Measurements from ENCODE around the gene TMEM53. TPM values are rescaled to one million over a fixed set of nuclear protein-coding genes. Genes with fewer than 3 reads are reported as not detected.

TMEM53 gene
- total and polyA plus RNA-seq, 2 of the 8 experiments (the other 6 are each of a cell fraction or from before 2014, with no cell fraction given): 6.7 to 27.9 TPM

GRCh38 chr1:44679468-44679867 lies 5.2 kb upstream of the TMEM53 start:
- Histone ChIP-seq H3K4me1 (replicated peaks in 1 of 4; ENCODE audit: control insufficient read depth in 3 of 4, insufficient read depth in 4 of 4, low read length in 3 of 4) (peaks cover 5 to 14% (median 10%) of the 10 kb centered on the region in 4 experiments; a peak in 5 of 7 replicates), H3K23ac (ENCODE audit: insufficient read length) (no peak overlapping the region), H3K23me2 (ENCODE audit: low read depth, low read length) (peaks cover 6% of the 10 kb centered on the region), H2BK5ac (ENCODE audit: low read depth, low read length) (no peak overlapping the region; the same call in 1 of the 2 replicates), H3K4me3 (ENCODE audit: extremely low read depth in 1 of 4, insufficient read depth in 2 of 4, low read depth in 3 of 4, low read length in 4 of 4) (no peak overlapping the region), H4K5ac (ENCODE audit: insufficient read length, low read depth, low read length) (no peak overlapping the region), H2AK5ac (ENCODE audit: low read depth, low read length) (no peak overlapping the region), H2BK20ac (ENCODE audit: low read length) (no peak overlapping the region), H3K18ac (ENCODE audit: extremely low read depth, low read length) (no peak overlapping the region), H3K79me1 (ENCODE audit: low read depth, low read length) (no peaks in the 10 kb centered on the region), H3K56ac (replicated peaks; ENCODE audit: insufficient read length, low read depth, low read length) (no peak overlapping the region), H4K8ac (ENCODE audit: extremely low read depth, insufficient read depth, low read length) (no peak overlapping the region), H2BK15ac (ENCODE audit: low read length) (0 out of 2 replicates have a peak overlapping the region, but pooled peaks have one; percentile 21), H3K4ac (replicated peaks; ENCODE audit: insufficient read length, low read depth, low read length) (no peak overlapping the region), H2BK120ac (replicated peaks; ENCODE audit: low read depth, low read length) (no peak overlapping the region), H4K20me1 (replicated peaks in 1 of 2; ENCODE audit: control insufficient read depth in 1 of 2, insufficient read depth in 2 of 2, low read length in 2 of 2) (no peaks in the 10 kb centered on the region), H3K4me2 (ENCODE audit: insufficient read depth in 1 of 2, low read depth in 2 of 2, low read length in 2 of 2) (no peak overlapping the region), H3K14ac (ENCODE audit: insufficient read length) (no peak overlapping the region), H4K91ac (replicated peaks; ENCODE audit: insufficient read length, low read length) (no peak overlapping the region), H3K36me3 (ENCODE audit: control insufficient read depth in 2 of 4, insufficient read depth in 4 of 4, low read length in 3 of 4) (no peaks in the 10 kb centered on the region; a peak in 2 of 8 replicates), H3K9me3 (ENCODE audit: insufficient read depth in 2 of 2, low read depth in 1 of 2, low read length in 1 of 2) (no peaks in the 10 kb centered on the region), H3K27ac (ENCODE audit: low read depth, low read length) (no peak overlapping the region), H2AFZ (ENCODE audit: low read length) (no peak overlapping the region), H3K9ac (replicated peaks in 1 of 4; ENCODE audit: extremely low read depth in 1 of 4, low read depth in 3 of 4, low read length in 3 of 4) (no peak overlapping the region), H2BK12ac (ENCODE audit: low read depth, low read length) (no peak overlapping the region), H3K79me2 (ENCODE audit: control insufficient read depth in 1 of 2, insufficient read depth in 2 of 2, low read length in 2 of 2) (no peaks in the 10 kb centered on the region), H3K27me3 (replicated peaks in 1 of 4; ENCODE audit: control insufficient read depth in 3 of 4, extremely low read depth in 1 of 4, insufficient read depth in 3 of 4, low read length in 3 of 4) (no peaks in the 10 kb centered on the region)
- POLR2A ChIA-PET (ENCODE audit: partially characterized antibody): interaction anchor here (1.2 to 2.2 kb wide), 3 partner anchors 8 to 42 kb away, joined by 3 to 7 read pairs (median 3); no protein-coding TSS in a partner anchor
- FAIRE-seq (no peak), DNase-seq (ENCODE audit: low read depth in 1 of 2, low spot score in 2 of 2) (no peak)
- WGBS, 2 experiments (ENCODE audit: extremely low coverage in 1 of 2, insufficient coverage in 1 of 2, insufficient read length in 1 of 2, insufficient replicate concordance in 2 of 2, low coverage in 1 of 2, low lambda C conversion rate in 2 of 2, missing lambda C conversion rate in 1 of 2): 89% methylated on average over 5 of the region's 5 CpGs; no CpG with 5 or more reads in 1 of the 2 experiments
- CTCF ChIA-PET (ENCODE audit: partially characterized antibody): interaction anchor here (1.3 kb wide), 1 partner anchor 28 kb away, joined by 3 read pairs; no protein-coding TSS in a partner anchor
- TF ChIP-seq KDM1A (IDR thresholded peaks at IDR 0.05; ENCODE audit: borderline replicate concordance, low read length): no peak
- no peak for TF ChIP-seq ATF3 (IDR thresholded peaks at IDR 0.05; ENCODE audit: insufficient read depth, low read depth, low read length)
- TF ChIP-seq MAX (IDR thresholded peaks at IDR 0.05): no peak
- no peak for TF ChIP-seq POLR2A (IDR thresholded peaks at IDR 0.05; ENCODE audit: control extremely low read depth in 1 of 2, low read depth in 2 of 2, low read length in 2 of 2)
- TF ChIP-seq RNF2 (IDR thresholded peaks at IDR 0.05; ENCODE audit: borderline replicate concordance, low read depth, low read length, missing control alignments, poor library complexity, severe bottlenecking): no peak
- no peak for TF ChIP-seq SRF (IDR thresholded peaks at IDR 0.05; ENCODE audit: low read depth, low read length)
- no peak for TF ChIP-seq CBX5 (IDR thresholded peaks at IDR 0.05; ENCODE audit: low read depth, low read length)
- no peak for TF ChIP-seq JUN (IDR thresholded peaks at IDR 0.05; ENCODE audit: low read depth, low read length)
- TF ChIP-seq CTBP2 (IDR thresholded peaks at IDR 0.05; ENCODE audit: borderline replicate concordance, insufficient read depth, insufficient read length, low read length): no peak
- no peak for TF ChIP-seq TAF7 (optimal IDR thresholded peaks at IDR 0.05; ENCODE audit: borderline replicate concordance, low read depth, low read length)
- TF ChIP-seq CREB1 (IDR thresholded peaks at IDR 0.05): no peak

All from H1 (cell line).